Mesenchymal stem cell (in vitro differentiated cells and primary cell): ENCODE results near the gene FUT7.

Experiments
- DNase-seq: peaks from one replicate; pipeline ENCODE4 v3.0.0-alpha.2; 2013
- H2AFZ ChIP-seq: one replicate; pipeline ENCODE4 v1.6.1; 2013; ENCODE audit warnings: low read depth, mild to moderate bottlenecking, control low read depth, inconsistent platforms, low read length, moderate library complexity
- H2AK5ac ChIP-seq: 2 replicates; pipeline ENCODE4 v1.6.1; 2013; ENCODE audit warnings: low read length, moderate library complexity, mild to moderate bottlenecking, inconsistent platforms; ENCODE audit not compliant: severe bottlenecking
- H2BK120ac ChIP-seq: one replicate; pipeline ENCODE4 v1.6.1; 2013; ENCODE audit warnings: low read depth, mild to moderate bottlenecking, inconsistent platforms, low read length, moderate library complexity
- H2BK12ac ChIP-seq, 2 experiments: one replicate each; pipeline ENCODE4 v1.6.1; 2013; ENCODE audit warnings: inconsistent platforms in 2 of 2, low read length in 2 of 2, mild to moderate bottlenecking in 2 of 2, moderate library complexity in 2 of 2, control low read depth in 1 of 2
- H2BK15ac ChIP-seq: one replicate; pipeline ENCODE4 v1.6.1; 2013; ENCODE audit warnings: mild to moderate bottlenecking, low read depth, inconsistent platforms; ENCODE audit not compliant: poor library complexity, severe bottlenecking
- H2BK5ac ChIP-seq: 2 replicates; pipeline ENCODE4 v1.6.1; 2013; ENCODE audit warnings: low read depth, mild to moderate bottlenecking, low read length, control low read depth, inconsistent platforms; ENCODE audit not compliant: poor library complexity, severe bottlenecking
- H3K14ac ChIP-seq, 2 experiments: one replicate each; pipeline ENCODE4 v1.6.1; 2013; ENCODE audit warnings: inconsistent platforms in 2 of 2, low read length in 2 of 2, control low read depth in 1 of 2, mild to moderate bottlenecking in 1 of 2, moderate library complexity in 1 of 2
- H3K18ac ChIP-seq, 2 experiments: one replicate each; pipeline ENCODE4 v1.6.1; 2013; ENCODE audit warnings: inconsistent platforms in 2 of 2, low read length in 2 of 2, control low read depth in 1 of 2, low read depth in 1 of 2, mild to moderate bottlenecking in 1 of 2
- H3K23ac ChIP-seq, 2 experiments: one replicate each; pipeline ENCODE4 v1.6.1; 2013; ENCODE audit warnings: inconsistent platforms in 2 of 2, low read length in 2 of 2, mild to moderate bottlenecking in 2 of 2, moderate library complexity in 2 of 2, control low read depth in 1 of 2
- H3K27ac ChIP-seq: 2 replicates; pipeline ENCODE4 v1.5.1; 2013; ENCODE audit warnings: mild to moderate bottlenecking, moderate library complexity, low read length, control low read depth, inconsistent platforms; ENCODE audit not compliant: poor library complexity, severe bottlenecking
- H3K27me3 ChIP-seq, 2 experiments: 2 replicates each; pipeline versions ENCODE4 v1.6.1 to v1.7.0; 2013; ENCODE audit warnings: low read length in 2 of 2, mild to moderate bottlenecking in 2 of 2, moderate library complexity in 2 of 2, control low read depth in 1 of 2, inconsistent platforms in 1 of 2; ENCODE audit not compliant: control insufficient read depth in 1 of 2, insufficient read depth in 1 of 2
- H3K36me3 ChIP-seq, 2 experiments: 2 replicates each; pipeline versions ENCODE4 v1.6.1 to v1.7.0; 2013; ENCODE audit warnings: low read length in 2 of 2, control low read depth in 1 of 2, inconsistent platforms in 1 of 2, low read depth in 1 of 2, mild to moderate bottlenecking in 1 of 2; ENCODE audit not compliant: insufficient read depth in 2 of 2, control insufficient read depth in 1 of 2
- H3K4ac ChIP-seq, 2 experiments: one replicate each; pipeline ENCODE4 v1.6.1; 2013; ENCODE audit warnings: inconsistent platforms in 2 of 2, low read length in 2 of 2, mild to moderate bottlenecking in 2 of 2, moderate library complexity in 2 of 2, control low read depth in 1 of 2, low read depth in 1 of 2
- H3K4me1 ChIP-seq: 2 replicates; pipeline ENCODE4 v1.6.1; 2013; ENCODE audit warnings: low read depth, low read length, control low read depth; ENCODE audit not compliant: control insufficient read depth, insufficient read depth
- H3K4me2 ChIP-seq: 2 replicates; pipeline ENCODE4 v1.6.1; 2013; ENCODE audit warnings: low read length, mild to moderate bottlenecking, inconsistent platforms; ENCODE audit not compliant: poor library complexity, severe bottlenecking
- H3K4me3 ChIP-seq, 2 experiments: 2 replicates each; pipeline versions ENCODE4 v1.5.1 to v1.7.0; 2013; ENCODE audit warnings: low read length in 2 of 2, mild to moderate bottlenecking in 2 of 2, control low read depth in 1 of 2, low read depth in 1 of 2; ENCODE audit not compliant: insufficient read depth in 1 of 2
- H3K79me1 ChIP-seq: replicated peaks from 2 replicates; pipeline ENCODE4 v1.6.1; 2013; ENCODE audit warnings: mild to moderate bottlenecking, control low read depth, low read length, inconsistent platforms; ENCODE audit not compliant: poor library complexity, severe bottlenecking
- H3K9ac ChIP-seq: 2 replicates; pipeline ENCODE4 v1.7.0; 2013; ENCODE audit warnings: mild to moderate bottlenecking, low read length, moderate library complexity
- H3K9me3 ChIP-seq: 2 replicates; pipeline ENCODE4 v1.7.0; 2013; ENCODE audit warnings: mild to moderate bottlenecking, low read length; ENCODE audit not compliant: control insufficient read depth
- H4K8ac ChIP-seq: one replicate; pipeline ENCODE4 v1.6.1; 2013; ENCODE audit warnings: inconsistent platforms, mild to moderate bottlenecking, low read length, moderate library complexity
- H4K91ac ChIP-seq: one replicate; pipeline ENCODE4 v1.6.1; 2013; ENCODE audit warnings: mild to moderate bottlenecking, low read length, inconsistent platforms
- WGBS: methylation state at CpG from one replicate; pipeline ENCODE4 v1.1.7; 2013; ENCODE audit warnings: mixed read lengths; 5-methylcytosine and 5-hydroxymethylcytosine counted together

The FUT7 gene

GRCh38 chr9:137051145-137051724, 19.3 kb upstream of the FUT7 start:
- no peak overlapping the region for H3K23ac ChIP-seq
- no peak overlapping the region for H3K27ac ChIP-seq
- H3K4me3 ChIP-seq: no peak overlapping the region
- no peak overlapping the region for H3K18ac ChIP-seq
- H2AFZ ChIP-seq: no peak overlapping the region
- H2BK12ac ChIP-seq: no peak overlapping the region
- H2AK5ac ChIP-seq: no peak overlapping the region
- no peak overlapping the region for H3K4ac ChIP-seq
- no peak overlapping the region for H4K8ac ChIP-seq
- H3K4me1 ChIP-seq: peaks cover 19% of the 10 kb centered on the region
- no peak overlapping the region for H3K4me2 ChIP-seq
- peaks cover 86 to 87% of the 10 kb centered on the region in 2 experiments for H3K27me3 ChIP-seq
- no peak overlapping the region for H2BK5ac ChIP-seq
- no peak overlapping the region for H2BK120ac ChIP-seq
- 93% methylated on average over 17 of the region's 17 CpGs for WGBS
- no peaks in the 10 kb centered on the region for H3K9me3 ChIP-seq
- no peaks in the 10 kb centered on the region for H3K36me3 ChIP-seq
- H3K9ac ChIP-seq: no peak overlapping the region
- no peak overlapping the region for H4K91ac ChIP-seq
- no peak for DNase-seq
- no peaks in the 10 kb centered on the region for H3K79me1 ChIP-seq
- H3K14ac ChIP-seq: no peak overlapping the region
- no peak overlapping the region for H2BK15ac ChIP-seq

- no peaks in the 10 kb centered on the region for H3K9me3 ChIP-seq
- H3K4me3 ChIP-seq: no peak overlapping the region
- H3K36me3 ChIP-seq: no peaks in the 10 kb centered on the region
- H4K91ac ChIP-seq: no peak overlapping the region
- WGBS: 77% methylated on average over 5 of the region's 5 CpGs
- H2AK5ac ChIP-seq: no peak overlapping the region
- peaks cover 80 to 82% of the 10 kb centered on the region in 2 experiments for H3K27me3 ChIP-seq
- no peak overlapping the region for H2BK120ac ChIP-seq
- H3K18ac ChIP-seq: no peak overlapping the region
- no peak for DNase-seq
- no peak overlapping the region for H2AFZ ChIP-seq
- H3K27ac ChIP-seq: no peak overlapping the region
- no peak overlapping the region for H2BK15ac ChIP-seq
- H3K9ac ChIP-seq: no peak overlapping the region
- H3K4me2 ChIP-seq: no peak overlapping the region
- H3K14ac ChIP-seq: no peak overlapping the region
- no peaks in the 10 kb centered on the region for H3K79me1 ChIP-seq
- no peak overlapping the region for H2BK5ac ChIP-seq
- H3K4ac ChIP-seq: no peak overlapping the region
- no peak overlapping the region for H3K23ac ChIP-seq
- peaks cover 24% of the 10 kb centered on the region for H3K4me1 ChIP-seq
- H2BK12ac ChIP-seq: no peak overlapping the region
- no peak overlapping the region for H4K8ac ChIP-seq
Measured at GRCh38 chr9:137050570-137050969, 18.7 kb upstream of the FUT7 start.

- no peak overlapping the region for H2BK5ac ChIP-seq
Measured at GRCh38 chr9:137049544-137050449, 17.9 kb upstream of the FUT7 start.

More at GRCh38 chr9:137049544-137050449, 17.9 kb upstream of the FUT7 start:
- no peak overlapping the region for H2BK15ac ChIP-seq
- H2BK120ac ChIP-seq: no peak overlapping the region
- no peak overlapping the region for H3K4ac ChIP-seq
- no peak overlapping the region for H3K27ac ChIP-seq
- H3K27me3 ChIP-seq: peaks cover 73 to 79% of the 10 kb centered on the region in 2 experiments
- H2AFZ ChIP-seq: no peak overlapping the region
- no peak overlapping the region for H3K4me3 ChIP-seq
- H3K4me2 ChIP-seq: no peak overlapping the region
- 48% methylated on average over 38 of the region's 38 CpGs for WGBS
- DNase-seq: peak; percentile 32
- H3K36me3 ChIP-seq: no peaks in the 10 kb centered on the region
- no peaks in the 10 kb centered on the region for H3K79me1 ChIP-seq
- H4K91ac ChIP-seq: no peak overlapping the region
- H3K18ac ChIP-seq: no peak overlapping the region
- no peak overlapping the region for H2BK12ac ChIP-seq
- no peak overlapping the region for H2AK5ac ChIP-seq
- no peak overlapping the region for H3K9ac ChIP-seq
- H3K4me1 ChIP-seq: peaks cover 30% of the 10 kb centered on the region
- H3K23ac ChIP-seq: peak overlapping the region in 1 of 2 experiments; percentile 51
- H4K8ac ChIP-seq: no peak overlapping the region
- no peaks in the 10 kb centered on the region for H3K9me3 ChIP-seq
- H3K14ac ChIP-seq: no peak overlapping the region
